GM18909 (cell line): ENCODE measurements around the gene TPPP2.
"Not testable (repeated sequence)": the region's sequence is repeated elsewhere in the genome, so short reads cannot be mapped to it uniquely, and the experiment has no call there.

Source experiments
- ATAC-seq: cut with Tn5 transposase; IDR thresholded peaks from one replicate; pipeline ENCODE4 v1.9.1; 2021; ENCODE audit warnings: mild to moderate bottlenecking; ENCODE audit not compliant: unreplicated experiment, poor library complexity

TPPP2 gene

GRCh38 chr14:21029917-21030316 is at the start of gene TPPP2:
Gene TPPP2 (plus strand): TSS chr14:21030217. CDS start chr14:21030582, 365 bp downstream.
- no peak for ATAC-seq

GRCh38 chr14:20980906-20981305 is 49.1 kb upstream of the TPPP2 start:
- ATAC-seq: no peak

GRCh38 chr14:20982646-20983369 is 47.2 kb upstream of the TPPP2 start:
- no peak for ATAC-seq

- ATAC-seq: not testable (repeated sequence)
These were observed 44.4 kb upstream of the TPPP2 start for GRCh38 chr14:20985650-20986049.

GRCh38 chr14:20986811-20987210 is 43.2 kb upstream of the TPPP2 start:
- no peak for ATAC-seq

GRCh38 chr14:20988717-20989470 is 41.1 kb upstream of the TPPP2 start:
- no peak for ATAC-seq

GRCh38 chr14:20989471-20989786 is 40.6 kb upstream of the TPPP2 start:
- no peak for ATAC-seq

- peak; percentile 98 for ATAC-seq
These were observed 40.0 kb upstream of the TPPP2 start, which contains the start of gene METTL17 for GRCh38 chr14:20989787-20990600. Gene METTL17 (plus strand): TSS chr14:20989980. CDS start chr14:20990003, 23 bp downstream.

GRCh38 chr14:20996521-20996920 is 33.5 kb upstream of the TPPP2 start:
- no peak for ATAC-seq

- ATAC-seq: no peak
These were observed 32.9 kb upstream of the TPPP2 start for GRCh38 chr14:20997115-20997514.

- ATAC-seq: no peak
These were observed 32.5 kb upstream of the TPPP2 start for GRCh38 chr14:20997564-20997963.

- no peak for ATAC-seq
These were observed 31.9 kb upstream of the TPPP2 start for GRCh38 chr14:20998139-20998538.

GRCh38 chr14:20998674-20999366 is 31.2 kb upstream of the TPPP2 start, which contains the start of gene SLC39A2:
Gene SLC39A2 (plus strand): TSS chr14:20999293. CDS start chr14:20999447, 154 bp downstream.
- ATAC-seq: no peak

- no peak for ATAC-seq
These were observed 30.4 kb upstream of the TPPP2 start for GRCh38 chr14:20999591-20999990.

GRCh38 chr14:21001218-21001617 is 28.8 kb upstream of the TPPP2 start:
- no peak for ATAC-seq

- no peak for ATAC-seq
These were observed 26.1 kb upstream of the TPPP2 start for GRCh38 chr14:21003788-21004346.

- ATAC-seq: not testable (repeated sequence)
These were observed 20.3 kb upstream of the TPPP2 start for GRCh38 chr14:21009721-21010120.

GRCh38 chr14:21011136-21011535 is 18.9 kb upstream of the TPPP2 start:
- no peak for ATAC-seq

- ATAC-seq: no peak
These were observed 15.2 kb upstream of the TPPP2 start for GRCh38 chr14:21014761-21015190.

- no peak for ATAC-seq
These were observed 14.7 kb upstream of the TPPP2 start for GRCh38 chr14:21015312-21015711.
